GM12874 (cell line): ENCODE measurements around the gene LARP1.

Source experiments
- CTCF ChIP-seq: IDR thresholded peaks from 2 replicates; pipeline ENCODE4 v1.5.1; 2011; ENCODE audit warnings: low read depth, mild to moderate bottlenecking, control low read depth, low read length, moderate library complexity; ENCODE audit not compliant: insufficient read depth

LARP1 gene

DNA sequence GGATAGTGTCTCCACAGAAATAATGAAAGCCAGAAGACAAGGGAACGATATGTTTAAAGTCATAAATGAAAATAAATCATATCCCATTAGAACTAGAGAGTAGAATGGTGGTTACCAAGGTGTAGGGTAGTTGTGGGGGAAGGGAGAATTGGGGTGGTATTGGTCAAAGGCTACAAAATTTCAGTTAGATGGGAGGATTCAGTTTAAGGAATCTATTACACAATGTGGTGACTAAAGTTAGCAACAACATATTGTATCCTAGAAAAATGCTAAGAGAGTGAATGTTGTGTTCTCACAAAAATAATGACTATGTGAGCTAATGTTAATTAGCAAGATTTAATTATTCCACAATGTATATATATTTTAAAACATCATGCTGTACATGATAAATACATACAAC lies 27.8 kb upstream of the LARP1 start:
- TF ChIP-seq CTCF = no peak

DNA sequence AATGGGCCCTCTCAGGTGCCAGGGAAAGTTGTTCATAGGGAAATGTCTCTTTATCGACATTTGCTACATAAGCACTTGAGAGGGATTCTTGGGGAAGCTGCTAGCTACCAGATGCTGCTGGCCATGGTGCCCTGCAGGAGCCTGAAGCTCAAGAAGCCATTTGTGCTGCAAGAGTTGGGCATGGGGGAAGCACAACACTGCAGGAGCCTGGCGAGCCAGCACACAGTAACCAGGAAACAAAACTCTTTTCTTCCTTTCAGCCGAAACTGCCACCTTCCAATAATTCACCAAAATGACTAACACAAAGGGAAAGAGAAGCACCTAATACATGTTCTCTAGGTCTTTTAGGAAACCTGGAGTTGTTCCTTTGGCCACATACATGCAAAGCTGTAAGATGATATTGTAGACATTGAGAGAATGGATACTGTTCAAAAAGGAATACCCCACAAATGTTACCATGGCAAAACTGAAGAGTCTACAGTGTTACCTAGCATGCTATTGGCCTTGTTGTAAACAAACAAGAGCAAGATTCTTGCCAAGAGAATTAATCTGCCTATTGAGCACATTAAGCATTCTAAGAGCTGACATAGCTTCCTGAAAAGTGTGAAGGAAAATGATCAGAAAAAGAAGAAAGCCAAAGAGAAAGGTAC lies 26.1 kb upstream of the LARP1 start:
- no peak for TF ChIP-seq CTCF

- TF ChIP-seq CTCF = no peak
Observed at GRCh38 chr5:154729613-154730012, 25.6 kb upstream of the LARP1 start.

DNA sequence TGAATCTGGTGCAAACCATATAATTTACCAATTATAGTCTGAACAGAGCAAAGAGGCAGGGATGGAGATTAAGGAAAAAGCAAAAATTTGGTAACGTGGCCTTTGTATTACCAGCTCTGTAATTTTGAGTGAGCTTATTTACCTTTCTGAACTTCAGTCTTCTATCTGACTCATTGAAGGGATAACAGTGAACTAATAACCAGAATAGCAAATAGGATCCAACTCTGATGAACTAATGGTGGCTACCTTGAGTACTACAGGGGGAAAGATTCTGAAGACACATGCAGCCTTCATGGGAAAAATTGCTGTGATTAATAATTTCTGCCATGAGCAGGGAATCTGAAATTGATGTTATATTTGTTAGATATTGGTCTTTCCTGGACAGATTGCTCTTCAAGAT lies 23.0 kb upstream of the LARP1 start:
- TF ChIP-seq CTCF = no peak

DNA sequence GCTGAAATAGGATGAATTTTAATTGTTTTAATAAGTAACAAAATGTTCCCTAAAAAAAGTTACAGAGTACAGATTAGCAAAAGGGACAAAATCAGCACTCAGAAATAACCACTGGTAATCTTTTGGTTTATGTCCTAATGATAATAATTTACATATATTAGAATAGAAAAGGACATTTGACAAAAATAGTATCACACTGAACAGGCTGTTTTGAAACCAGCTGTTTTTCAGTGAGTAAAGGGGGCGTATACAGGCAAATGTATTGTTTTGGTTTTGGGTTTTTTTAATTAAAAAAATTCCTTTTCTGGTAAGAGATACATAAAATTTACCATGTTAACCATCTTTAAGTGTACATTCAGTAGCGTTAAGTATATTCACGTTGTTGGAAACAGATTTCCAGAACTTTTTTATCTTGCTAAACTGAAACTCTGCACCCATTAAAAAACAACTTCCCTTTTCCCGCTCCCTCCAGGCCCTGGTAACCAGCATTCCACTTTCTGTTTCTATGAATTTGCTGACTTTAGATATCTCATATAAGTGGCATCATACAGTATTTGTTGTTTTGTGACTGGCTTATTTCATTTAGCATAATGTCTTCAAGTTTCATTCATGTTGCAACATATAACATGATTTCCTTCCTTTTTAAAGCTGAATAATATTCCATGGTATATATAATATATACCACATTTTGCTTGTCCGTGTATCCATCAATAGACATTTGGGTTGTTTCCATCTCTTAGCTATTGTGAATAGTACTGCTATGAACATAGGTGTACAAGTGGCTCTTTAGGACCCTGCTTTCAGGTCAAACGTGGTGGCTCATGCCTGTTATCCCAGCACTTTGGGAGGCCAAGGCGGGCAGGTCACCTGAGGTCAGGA lies 20.6 kb upstream of the LARP1 start:
- TF ChIP-seq CTCF = no peak

DNA sequence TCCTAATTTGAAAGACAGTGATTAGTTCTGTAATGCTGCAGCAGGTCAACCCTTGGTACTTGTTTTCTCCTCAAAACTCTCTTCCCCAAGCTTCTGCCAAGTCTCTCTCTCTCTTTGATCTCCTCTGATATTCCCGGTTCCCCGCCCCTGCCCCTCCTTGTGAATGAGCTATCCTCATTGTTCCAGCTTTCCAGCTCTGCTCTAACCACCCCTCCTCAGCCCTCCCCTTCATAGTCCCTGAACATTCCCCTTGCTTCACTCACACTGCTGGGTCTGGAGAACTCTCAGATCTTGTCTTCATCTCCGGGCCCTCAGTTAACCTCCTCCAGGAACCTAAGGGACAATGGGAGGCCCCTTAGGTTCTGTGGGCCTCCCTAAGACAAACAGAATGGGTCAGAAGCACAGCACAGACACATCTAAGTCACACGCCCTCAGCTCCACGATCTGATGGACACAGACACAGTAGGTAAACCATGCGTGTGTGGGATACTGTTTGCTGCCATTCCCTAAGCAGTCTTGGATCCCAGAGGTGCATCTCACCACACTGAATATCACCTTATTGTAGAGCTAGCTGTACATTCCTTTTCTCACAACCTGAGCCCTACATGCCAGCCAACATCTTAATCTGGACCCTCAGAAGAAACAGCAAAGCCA lies 17.4 kb upstream of the LARP1 start:
- TF ChIP-seq CTCF = no peak

- no peak for TF ChIP-seq CTCF
Observed at GRCh38 chr5:154740483-154740882, 14.7 kb upstream of the LARP1 start.
